HG02884 (cell line): ENCODE results near the gene EML2.
A peak's percentile ranks its signal among the peaks of the same experiment; 100 is the strongest.
"Not testable (repeated sequence)": the region's sequence is repeated elsewhere in the genome, so short reads cannot be mapped to it uniquely, and the experiment has no call there.

Source experiments
- ATAC-seq: cut with Tn5 transposase; IDR thresholded peaks from one replicate; pipeline ENCODE4 v1.9.1; 2021; ENCODE audit warnings: mild to moderate bottlenecking, moderate library complexity; ENCODE audit not compliant: unreplicated experiment

The EML2 gene

DNA sequence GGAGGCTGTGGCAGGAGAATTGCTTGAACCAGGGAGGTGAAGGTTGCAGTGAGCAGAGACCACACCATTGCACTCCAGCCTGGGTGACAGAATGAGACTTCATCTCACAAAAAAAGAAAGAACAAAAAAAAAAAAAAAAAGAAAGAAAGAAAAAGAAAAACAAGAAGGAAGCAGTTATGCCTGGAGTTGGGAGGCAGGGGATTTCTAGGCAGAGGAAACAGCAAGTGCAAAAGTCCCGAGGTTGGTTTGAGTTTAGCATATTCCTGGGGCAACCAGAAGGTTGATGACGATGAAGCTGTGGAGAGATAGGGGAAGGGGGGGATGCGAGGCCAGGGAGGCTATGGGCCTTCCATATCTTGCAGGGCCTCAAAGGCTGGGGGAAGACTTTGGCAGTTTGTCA is 11.5 kb upstream of the EML2 start:
- no peak for ATAC-seq

DNA sequence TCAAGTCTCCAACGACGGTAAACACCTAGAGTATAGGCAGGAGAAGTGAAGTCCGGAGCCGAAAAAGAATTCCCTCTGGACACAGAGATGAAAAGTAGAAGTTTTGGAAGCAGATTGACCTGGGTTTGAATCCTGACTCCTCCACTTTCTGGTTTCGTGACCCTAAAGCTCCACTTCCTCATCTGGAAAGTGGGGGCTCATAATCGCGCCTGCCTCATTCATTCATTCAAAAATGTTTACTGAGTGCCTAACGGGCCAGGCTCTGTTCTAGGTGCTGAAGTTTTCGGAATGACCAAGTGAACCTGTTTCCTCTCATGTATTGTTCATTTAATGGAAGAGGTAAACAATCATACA is 7.1 kb upstream of the EML2 start:
- no peak for ATAC-seq

GRCh38 chr19:45645631-45646344 is 6.6 kb upstream of the EML2 start:
- no peak for ATAC-seq

GRCh38 chr19:45645068-45645630 is 6.0 kb upstream of the EML2 start:
- no peak for ATAC-seq

- no peak for ATAC-seq
Measured at GRCh38 chr19:45643927-45644771, 5.0 kb upstream of the EML2 start.

DNA sequence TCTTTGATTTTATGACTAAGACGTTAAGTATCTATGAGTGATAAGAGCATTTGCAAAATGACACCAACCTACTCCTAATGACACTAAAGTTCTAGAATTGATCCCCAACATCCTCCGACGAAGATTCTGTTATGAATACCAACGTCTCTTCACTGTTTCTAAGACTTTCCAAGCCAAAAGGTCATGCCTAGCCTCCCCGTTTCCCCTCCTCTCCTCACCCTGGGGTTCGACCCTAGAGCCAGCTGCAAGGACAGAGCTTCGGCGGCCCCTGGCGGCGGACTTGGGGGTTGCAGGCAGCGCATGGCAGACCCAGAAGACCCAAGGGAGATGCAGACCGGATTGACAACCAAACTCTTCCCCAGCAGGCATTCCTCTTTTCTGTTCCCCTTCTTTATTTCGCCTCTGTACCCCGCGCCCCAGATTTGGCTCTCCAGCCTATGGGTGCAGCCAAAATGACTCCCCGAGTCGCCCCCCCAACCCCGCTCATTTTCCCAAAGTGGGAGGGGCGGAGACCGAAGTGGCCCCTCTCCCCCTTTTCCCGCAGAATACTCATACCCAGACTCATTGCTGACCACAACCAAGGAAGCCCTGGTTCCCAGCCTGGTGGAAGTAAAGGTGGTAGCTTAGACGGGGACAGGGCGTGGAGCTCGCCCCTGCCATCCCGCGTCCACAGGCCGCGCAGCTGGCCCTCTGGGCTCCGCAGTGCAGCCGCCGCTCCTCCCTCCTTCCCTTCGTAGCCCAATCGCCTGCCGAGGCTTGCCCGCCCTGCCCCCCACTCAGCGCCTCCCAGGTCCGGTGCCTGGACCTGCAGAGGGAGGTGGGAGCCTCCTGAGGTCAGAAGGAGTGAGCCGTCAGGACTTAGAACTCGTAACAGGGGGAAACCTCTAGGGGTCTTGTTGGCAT is 4.1 kb upstream of the EML2 start:
- no peak for ATAC-seq

DNA sequence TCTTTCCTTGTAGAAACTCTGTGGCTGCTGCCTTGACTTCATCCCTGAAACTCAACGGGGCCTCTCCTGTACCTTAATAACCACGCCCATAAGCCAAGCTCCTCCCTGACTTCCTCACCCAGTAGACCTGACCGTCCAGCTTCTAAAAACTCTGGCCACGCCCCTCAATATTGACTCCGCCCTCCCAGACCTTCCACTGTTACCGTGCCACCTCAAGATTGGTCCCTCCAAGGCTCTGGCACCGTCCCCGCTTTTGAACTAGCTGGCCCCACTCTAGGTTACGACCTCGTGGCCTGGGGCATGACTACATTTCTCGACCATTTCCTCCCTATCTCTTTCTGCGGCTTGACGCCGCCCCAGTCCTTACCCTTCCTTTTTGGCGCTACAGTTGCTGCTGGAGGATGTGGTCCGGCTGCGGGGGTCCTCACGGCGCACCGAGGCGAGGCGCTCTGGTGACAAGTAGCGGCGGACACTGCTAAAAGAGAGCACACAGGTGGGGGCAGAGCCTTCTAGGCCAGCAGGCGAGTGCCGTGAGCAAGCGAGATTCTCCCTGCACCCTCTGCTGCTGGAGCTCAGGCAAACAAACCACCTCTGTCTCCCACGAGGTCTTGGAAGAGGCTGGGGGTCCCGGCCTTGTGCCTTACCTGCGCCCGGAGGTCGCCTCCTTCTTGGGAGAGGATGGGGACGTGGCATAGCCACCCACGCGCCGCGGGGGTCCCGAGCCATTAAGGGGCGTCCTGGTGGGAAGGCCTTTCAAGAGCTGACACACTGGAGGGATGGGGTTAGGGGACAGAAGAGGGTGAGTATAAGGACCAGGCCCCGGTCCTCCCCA is 2.3 kb upstream of the EML2 start:
- peak; percentile 37 for ATAC-seq

DNA sequence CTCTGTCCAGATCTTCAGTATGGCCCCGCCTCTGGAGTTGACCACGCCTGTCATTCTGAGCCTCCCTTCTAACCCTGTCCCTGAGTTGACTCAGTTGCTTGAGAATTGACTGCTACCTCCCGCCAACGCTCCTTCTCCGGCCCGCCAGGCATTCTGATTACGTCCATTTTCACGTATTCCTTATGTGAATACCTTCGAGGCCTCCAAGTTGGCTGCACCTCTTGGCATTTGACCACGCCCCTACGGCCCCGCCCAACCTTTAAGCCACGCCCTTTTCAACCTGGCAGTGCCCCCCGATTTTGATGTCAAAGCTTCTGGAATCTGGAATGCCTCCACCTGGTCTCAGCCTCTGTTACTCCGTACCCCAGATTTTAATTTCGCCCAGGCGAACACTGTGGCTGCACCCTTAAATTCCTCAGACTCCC is 1.7 kb upstream of the EML2 start:
- ATAC-seq = no peak

DNA sequence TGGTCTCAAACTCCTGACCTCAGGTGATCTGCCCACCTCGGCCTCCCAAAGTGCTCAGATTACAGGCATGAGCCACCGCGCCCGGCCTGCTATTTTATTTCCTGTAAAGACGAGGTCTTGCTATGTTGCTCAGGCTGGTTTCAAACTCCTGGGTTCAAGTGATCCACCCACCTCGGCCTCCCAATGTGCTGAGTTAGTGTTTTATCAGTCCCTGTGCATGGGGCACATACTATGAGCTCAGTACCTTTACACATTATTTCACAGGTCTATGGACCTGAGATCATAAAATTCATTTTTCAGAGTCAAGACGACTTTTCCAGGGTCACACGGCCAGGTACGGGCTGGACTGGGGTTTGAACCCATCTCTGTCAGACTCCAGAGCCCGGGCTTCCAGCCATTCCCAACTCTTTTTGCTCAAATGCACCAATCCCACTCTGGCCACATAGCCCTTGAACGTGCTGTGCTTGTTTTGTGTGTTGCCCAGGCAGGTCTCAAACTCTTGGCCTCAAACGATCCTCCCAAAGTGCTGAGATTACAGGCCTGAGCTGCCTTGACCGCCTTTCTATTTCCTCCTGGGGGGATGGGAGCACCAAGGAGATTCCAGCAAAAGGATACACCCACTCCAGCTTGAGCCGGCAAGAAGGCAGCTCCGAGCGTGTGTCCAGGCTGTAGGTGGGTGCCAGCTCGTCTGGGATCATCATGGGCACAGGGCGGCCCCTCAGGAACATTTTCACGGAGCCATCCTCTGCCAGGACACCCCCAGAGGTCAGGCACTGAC is 1.1 kb downstream of the EML2 start:
- no peak for ATAC-seq

DNA sequence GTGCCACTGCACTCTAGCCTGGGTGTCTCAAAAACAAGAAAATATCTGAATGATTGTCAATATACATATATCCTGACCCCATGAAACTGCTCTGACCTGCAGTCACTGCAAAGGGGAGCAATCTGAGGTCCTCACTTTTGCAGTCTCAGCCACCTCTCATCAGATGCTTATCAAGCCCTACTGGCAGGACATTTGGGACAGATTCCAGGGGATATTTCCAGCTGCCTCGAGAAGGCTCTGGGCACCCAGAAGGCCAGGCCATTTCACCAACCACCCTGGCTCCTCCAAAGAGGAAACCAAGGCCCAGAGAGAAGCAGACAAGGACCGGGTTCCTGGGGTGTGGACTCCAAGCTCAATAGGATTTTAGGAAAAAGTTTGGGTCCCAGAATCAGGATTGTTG is 2.3 kb downstream of the EML2 start:
- no peak for ATAC-seq

- no peak for ATAC-seq
Measured at GRCh38 chr19:45636275-45636674, 2.9 kb downstream of the EML2 start.

- no peak for ATAC-seq
Measured at GRCh38 chr19:45632468-45633196, 6.6 kb downstream of the EML2 start.

DNA sequence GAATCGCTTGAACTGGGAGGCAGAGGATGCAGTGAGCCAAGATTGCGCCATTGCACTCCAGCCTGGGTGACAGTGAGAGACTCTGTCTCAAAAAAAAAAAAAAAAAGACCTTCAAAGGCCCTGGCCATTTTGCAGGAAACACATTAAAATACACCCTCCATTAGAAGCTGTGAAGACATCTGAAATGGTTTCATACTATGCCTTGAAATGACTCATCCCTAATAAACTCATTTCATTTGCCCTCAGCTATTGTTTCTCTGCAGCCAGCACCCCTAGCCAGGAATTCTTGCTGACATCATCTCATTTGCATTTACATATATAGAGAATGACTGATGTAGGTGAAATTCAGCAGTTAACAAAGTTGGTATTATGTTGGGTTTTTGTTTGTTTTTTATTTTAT is 8.7 kb downstream of the EML2 start:
- no peak for ATAC-seq

- ATAC-seq = no peak
Measured at GRCh38 chr19:45629704-45630103, 9.5 kb downstream of the EML2 start.

GRCh38 chr19:45628219-45628618 is 11.0 kb downstream of the EML2 start:
- ATAC-seq = not testable (repeated sequence)

GRCh38 chr19:45623984-45624383 is 15.2 kb downstream of the EML2 start:
- ATAC-seq = no peak

DNA sequence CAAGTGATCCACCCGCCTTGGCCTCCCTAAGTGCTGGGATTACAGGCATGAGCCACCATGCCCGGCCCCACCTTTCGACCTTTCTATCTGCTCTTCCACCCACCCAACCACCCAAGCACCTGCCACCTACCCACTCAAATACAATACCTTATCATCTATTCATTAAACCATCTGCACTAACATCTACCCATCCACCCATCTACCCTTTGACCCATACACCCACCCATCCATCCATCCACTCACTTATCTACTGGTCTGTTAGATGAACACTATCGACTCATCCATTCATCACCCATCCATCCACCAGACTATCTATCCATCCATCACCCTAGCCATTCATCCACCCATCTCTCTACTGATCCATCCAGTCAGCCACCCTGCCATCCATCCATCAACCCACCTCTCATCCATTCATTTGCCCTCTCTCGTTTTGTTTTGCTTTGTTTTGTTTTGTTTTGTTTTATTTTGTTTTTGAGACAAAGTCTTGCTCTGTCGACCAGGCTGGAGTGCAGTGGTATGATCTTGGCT is 17.2 kb downstream of the EML2 start:
- ATAC-seq = no peak

GRCh38 chr19:45621389-45621788 is 17.8 kb downstream of the EML2 start:
- no peak for ATAC-seq

DNA sequence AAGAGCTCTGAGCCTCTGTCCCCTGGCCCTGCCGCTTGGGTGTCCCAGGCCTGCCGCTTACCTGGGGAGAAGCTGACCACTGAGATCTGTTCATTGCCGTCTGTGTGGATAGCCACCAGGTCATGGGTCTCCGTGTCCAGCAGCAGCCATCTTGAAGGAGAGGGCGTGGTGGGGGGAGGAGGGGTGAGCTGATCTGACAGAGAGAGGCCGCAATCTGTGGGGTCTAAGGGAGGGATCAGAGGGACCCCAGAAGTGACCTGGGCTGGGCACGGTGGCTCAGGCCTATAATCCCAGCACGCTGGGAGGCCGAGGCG is 22.5 kb downstream of the EML2 start:
- ATAC-seq = no peak
